GM12873 (cell line): ENCODE measurements around the gene NBEA.

Experiments
- CTCF ChIP-seq: IDR thresholded peaks from 2 replicates; pipeline ENCODE4 v1.5.1; 2012; ENCODE audit warnings: low read depth, mild to moderate bottlenecking, moderate library complexity, low read length, control low read depth; ENCODE audit not compliant: insufficient read depth; ENCODE audit errors: missing control alignments

The NBEA gene

GRCh38 chr13:35389535-35389934, 447.5 kb downstream of the NBEA start:
- no peak for TF ChIP-seq CTCF

- no peak for TF ChIP-seq CTCF
Measured at GRCh38 chr13:35392768-35393167, 450.7 kb downstream of the NBEA start.

GRCh38 chr13:35393886-35394285, 451.8 kb downstream of the NBEA start:
- TF ChIP-seq CTCF = no peak

- no peak for TF ChIP-seq CTCF
Measured at GRCh38 chr13:35411059-35411744, 469.1 kb downstream of the NBEA start.

- no peak for TF ChIP-seq CTCF
Measured at GRCh38 chr13:35448465-35448864, 506.4 kb downstream of the NBEA start.

GRCh38 chr13:35449821-35450220, 507.8 kb downstream of the NBEA start:
- no peak for TF ChIP-seq CTCF

GRCh38 chr13:35455022-35455421, 513.0 kb downstream of the NBEA start:
- TF ChIP-seq CTCF = no peak
